Erythroblast (primary cell): ENCODE data around the gene CDC5L.

Source experiments
- GATA1 ChIP-seq: IDR thresholded peaks from 2 replicates; pipeline ENCODE4 v1.6.1; 2011; ENCODE audit warnings: low read depth, mild to moderate bottlenecking, control low read depth, low read length, moderate library complexity
- POLR2A ChIP-seq: IDR thresholded peaks from 2 replicates; pipeline ENCODE4 v1.6.1; 2011; ENCODE audit warnings: mild to moderate bottlenecking, low read length

DNA sequence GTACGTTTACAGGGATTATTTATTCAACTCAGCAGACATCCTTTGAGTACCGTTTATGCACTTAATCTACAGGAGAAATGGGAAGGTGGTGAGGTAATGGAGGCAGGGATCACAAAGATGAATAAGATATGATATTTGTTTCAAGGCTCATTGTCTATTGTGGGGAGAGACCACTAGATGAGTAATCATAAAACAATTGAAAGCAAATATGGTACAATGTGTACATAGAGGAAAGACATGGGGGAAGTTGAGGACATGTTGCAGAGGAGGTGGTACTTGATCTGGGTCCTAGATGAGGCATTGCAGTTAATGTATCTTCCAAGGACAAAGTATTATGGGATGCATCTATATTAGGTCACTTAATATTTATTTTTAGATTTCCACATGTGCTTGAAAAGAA lies 13.7 kb upstream of the CDC5L start:
- no peak for TF ChIP-seq POLR2A
- TF ChIP-seq GATA1, result no peak
